Suppressor macrophage (primary cell): Measurements from ENCODE around the gene SPAG16.
"Not testable (repeated sequence)": the region's sequence is repeated elsewhere in the genome, so short reads cannot be mapped to it uniquely, and the experiment has no call there.

Source experiments
- DNase-seq, 4 experiments: peaks; one replicate each; pipeline ENCODE4 v3.0.0-alpha.2; 2020 to 2022

Gene SPAG16

DNA sequence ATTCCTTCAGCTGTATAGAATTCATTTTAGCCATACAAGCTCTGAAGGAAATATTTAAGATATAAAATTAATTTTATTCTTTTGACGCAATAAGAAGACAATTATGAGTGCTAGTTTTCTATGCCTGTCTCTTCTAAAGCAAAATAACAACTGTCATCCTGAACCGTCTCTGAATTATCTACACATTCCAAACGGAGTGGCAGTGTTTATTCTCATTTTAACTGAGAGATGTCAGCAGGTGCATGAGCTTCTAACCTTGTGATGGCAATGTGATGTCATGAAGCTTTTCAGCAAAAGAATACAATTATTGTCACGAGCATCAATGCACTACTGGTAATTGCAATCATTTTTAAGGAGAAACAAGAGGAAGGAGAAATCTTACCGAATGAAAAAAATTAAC is 274.8 kb downstream of the SPAG16 start:
- DNase-seq, result no peak

DNA sequence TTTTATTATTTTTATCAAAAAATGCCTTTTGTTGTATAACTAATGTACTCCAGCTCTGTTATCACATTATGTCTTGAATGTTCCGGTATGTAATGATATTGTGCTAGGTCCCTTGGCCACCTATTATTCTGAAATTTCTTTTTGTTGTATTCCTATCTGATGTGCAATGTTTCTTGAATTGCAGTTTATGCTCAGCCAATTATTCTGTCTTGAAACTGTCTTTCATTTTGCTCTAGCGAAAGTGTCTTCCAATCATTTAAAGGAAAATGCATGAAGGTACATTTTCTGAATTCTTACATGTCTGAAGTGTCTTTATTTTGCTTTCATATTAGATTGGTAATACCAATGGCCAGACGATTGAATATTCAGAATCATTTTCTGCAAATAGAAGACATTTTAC is 277.5 kb downstream of the SPAG16 start:
- DNase-seq, result no peak

DNA sequence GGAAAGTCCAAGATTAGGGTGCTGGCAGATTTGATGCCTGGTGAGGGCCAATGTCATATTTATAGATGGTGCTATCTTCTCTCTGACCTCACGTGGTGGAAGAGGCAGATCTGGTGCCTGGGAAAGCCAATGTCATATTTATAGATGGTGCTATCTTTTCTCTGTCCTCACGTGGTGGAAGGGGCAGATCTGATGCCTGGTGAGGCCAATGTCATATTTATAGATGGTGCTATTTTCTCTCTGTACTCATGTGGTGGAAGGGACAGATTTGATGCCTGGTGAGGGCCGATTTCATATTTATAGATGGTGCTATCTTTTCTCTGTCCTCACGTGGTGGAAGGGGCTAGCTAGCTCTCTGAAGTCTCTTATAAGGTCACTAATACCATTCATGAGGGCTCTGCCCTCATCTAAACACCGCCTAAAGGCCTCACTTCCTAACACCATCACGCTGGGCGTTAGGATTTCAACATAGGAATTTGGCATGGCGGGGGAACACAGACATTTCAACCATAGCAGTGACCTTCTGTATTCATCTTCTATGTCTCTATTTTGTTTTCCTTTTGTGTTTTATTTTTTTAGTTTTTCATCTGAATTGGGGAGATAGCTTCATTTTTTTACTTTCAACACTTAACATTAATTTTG is 278.4 kb downstream of the SPAG16 start:
- DNase-seq, result no peak

DNA sequence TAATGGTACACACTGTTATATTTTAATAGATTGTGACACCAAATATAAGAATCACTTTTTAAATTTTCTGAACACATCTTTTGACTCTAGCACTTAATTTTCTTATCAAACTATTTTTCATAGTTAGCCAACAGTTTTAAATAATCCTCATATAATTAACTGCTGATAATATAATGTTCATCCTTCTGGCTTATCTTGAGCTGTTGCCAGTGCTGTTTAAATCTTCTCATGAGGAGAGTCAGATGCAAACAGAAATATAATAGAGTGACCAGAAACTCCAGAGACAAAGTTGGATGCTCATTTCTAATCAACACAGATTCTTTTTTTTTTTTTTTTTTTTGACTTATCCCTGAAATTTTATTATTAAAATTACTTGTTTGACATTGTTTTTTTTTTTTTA is 282.6 kb downstream of the SPAG16 start:
- no peak for DNase-seq

DNA sequence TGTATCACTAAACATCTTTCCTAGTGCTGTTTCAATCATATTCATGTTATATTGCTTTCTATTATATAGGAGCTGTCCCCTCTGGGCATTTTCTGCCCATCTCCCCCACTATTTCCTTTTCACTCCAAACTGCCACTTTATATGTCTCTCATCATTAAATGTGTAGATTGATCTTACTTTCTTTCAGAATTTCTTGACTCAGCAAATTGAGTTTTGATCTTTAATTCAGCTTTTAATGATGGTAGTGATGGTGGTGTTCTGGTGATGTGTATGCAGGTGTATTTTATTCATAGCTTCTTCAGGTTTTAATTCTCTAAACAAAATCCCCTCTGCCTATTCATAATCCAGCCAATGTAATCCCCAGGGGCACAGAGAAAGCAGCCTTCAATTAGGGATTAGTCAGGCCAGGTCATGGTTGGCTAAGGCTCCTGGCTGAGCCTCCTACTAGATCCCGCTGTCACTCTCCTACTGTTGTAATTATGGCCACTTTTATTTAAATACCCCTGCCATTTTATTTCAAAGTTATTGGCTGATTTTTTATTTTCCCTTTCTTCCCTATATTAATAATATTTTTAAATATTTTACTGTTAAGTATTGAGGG is 325.4 kb downstream of the SPAG16 start:
- no peak for DNase-seq

DNA sequence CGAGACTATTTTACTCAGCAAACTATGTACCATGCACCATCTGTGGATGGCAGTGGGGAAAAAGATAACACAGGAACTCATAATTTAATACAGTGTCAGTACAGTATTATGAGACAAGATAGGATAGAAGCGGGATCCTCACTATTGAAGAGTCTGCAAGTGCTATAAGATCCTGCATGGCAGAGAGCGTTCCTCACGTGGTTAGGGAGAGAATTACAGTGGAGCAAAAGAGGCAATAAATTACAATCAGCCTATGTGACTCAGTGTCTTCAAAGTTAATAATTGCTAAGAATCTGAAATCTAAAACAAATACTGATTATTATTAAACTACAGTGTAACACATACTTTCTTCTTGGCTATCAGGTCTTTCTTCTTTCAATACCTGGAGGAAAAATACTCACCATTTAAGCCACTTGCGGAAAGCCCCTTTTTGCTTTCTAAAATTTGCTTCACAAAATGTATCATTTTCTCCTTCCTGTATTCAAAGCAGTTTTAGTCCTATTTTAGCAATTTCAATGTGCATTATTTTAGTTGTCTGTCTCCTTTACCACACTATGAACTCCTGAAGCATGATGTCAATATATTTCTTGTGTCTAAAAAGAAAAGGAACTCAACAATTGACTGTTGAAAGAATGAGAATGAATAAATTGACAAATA is 342.9 kb downstream of the SPAG16 start:
- no peak for DNase-seq

DNA sequence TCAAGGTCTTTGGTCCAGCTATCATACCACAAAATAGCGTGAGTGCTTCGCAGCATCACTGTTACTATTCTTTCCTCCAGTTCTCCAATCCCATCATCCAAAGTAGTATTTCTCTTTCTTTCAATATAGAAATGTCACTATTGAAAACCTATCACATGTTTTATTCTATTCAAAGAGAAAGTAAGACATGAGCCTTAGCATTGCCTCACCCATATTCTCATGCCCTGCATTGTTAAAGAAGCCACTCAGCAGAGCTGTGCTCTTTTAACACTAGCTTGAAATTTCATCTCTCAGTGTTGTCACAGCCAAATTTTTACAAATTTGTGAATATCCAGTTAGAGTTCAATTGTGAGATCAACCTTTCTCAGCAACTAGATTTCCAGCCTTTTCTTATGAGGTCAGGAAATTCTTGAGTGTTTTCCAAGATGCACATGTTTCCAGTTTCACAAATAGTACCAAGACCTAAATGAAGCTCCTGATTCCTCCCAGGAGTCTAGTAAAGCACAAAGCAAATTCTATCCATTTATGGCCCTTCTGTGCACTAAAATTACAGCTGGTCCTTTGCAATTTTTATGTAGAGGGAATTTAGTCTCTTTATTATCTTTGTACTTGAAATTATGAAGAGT is 343.7 kb downstream of the SPAG16 start:
- no peak for DNase-seq

DNA sequence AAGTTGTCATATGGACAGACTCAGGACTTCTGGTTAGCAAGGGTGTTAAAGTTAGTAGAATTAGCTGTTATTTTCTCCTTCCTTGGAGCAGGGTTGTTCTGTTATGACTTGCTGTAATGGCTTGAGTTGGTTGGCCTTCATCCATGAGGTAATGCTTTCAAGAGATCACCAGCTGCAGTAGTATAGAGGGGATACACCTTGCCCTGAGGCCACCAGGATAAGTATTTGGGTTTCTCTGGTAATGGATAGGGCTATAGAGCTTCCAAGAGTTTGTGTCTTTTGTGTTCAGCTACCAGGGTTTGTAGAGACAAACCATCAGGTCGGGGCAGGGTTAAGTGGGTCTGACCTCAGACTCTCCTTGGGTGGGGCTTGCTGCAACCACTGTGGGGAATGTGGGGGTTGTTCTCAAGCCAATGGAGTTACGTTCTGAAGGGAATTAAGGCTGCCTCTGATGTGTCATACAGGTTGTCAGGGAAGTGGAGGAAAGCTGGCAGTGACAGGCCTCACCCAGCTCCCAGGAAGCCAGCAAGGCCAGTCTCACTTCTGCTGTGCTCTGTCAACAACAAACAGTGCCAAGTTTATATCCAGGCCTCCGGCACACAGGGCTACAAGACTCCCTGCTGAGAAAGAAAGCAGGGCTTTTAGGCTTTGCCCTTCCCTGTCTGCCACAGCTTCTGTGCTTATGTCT is 356.6 kb downstream of the SPAG16 start:
- DNase-seq, result no peak

DNA sequence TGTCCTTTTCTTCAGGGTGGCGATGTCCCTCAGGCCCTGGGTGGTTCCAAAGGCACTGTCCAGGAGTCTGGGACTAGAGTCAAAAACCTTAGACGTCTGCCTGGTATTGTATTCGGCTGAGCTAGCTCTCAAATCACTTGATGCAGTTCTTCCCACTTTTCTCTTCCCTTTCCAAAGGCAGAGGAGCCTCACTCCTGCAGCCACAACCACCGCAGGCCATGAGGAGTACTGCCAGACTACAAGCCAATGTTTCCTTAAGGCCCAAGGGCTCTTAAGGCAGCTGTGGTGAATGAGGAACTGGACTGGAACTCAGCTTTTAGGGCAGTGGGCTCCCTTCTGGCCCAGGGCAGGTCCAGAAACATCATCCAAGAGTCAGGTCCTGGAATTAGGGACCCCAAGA is 360.7 kb downstream of the SPAG16 start:
- DNase-seq, result no peak

DNA sequence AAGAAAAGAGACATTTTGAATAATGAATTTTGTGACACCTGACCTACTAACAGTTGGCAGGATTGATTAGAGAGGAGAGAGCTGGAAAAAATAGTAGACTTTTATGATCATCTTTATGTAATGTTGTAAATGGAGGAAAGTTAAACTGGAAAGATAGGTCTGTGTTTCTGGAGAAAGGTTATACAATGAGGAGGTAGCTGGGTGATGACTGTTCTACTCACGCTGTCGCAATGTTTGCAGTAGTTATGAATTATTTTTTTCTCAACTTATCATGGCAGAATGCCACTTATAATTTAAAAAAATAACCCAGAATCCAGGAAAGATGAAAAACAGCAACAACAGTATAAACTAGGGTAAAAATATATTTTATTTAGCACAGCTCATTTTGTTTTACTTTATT is 364.9 kb downstream of the SPAG16 start:
- no peak for DNase-seq

DNA sequence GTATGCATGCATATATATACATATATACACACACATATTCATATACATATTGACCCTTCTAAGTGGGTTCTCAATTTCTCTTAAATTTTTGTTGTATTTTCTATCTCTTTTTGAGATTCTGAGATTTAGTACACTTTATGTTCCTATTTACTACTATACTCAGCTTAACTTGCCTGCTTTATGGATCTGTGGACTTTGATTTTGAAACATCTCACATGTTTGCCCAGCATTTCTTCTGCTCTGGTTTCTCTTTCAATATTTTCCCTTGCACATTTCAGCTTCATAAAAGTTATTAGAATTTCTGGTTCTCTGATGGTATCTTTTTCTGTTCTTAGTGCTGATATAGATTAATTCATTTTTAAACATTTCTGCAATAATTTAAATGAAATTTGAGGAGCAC is 380.6 kb downstream of the SPAG16 start:
- no peak for DNase-seq

DNA sequence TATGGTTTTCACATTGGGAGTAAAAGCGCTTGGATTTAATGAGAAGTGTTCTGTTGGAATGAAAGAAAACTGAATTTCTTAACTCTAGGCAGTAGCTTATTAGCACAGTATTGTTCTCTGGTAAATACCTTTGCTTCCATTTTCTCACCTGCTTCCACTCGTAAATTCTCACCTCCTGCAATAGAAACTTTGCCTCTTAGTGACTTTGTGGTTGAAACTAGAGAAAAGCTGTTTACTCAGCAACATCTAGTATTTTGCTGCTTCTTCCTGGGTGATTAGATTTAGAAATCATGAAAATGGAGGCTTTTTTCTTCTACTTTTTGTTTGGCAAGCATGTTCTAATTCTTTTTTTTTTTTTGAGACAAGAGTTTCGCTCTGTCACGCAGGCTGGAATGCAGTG is 385.4 kb downstream of the SPAG16 start:
- DNase-seq, result no peak

DNA sequence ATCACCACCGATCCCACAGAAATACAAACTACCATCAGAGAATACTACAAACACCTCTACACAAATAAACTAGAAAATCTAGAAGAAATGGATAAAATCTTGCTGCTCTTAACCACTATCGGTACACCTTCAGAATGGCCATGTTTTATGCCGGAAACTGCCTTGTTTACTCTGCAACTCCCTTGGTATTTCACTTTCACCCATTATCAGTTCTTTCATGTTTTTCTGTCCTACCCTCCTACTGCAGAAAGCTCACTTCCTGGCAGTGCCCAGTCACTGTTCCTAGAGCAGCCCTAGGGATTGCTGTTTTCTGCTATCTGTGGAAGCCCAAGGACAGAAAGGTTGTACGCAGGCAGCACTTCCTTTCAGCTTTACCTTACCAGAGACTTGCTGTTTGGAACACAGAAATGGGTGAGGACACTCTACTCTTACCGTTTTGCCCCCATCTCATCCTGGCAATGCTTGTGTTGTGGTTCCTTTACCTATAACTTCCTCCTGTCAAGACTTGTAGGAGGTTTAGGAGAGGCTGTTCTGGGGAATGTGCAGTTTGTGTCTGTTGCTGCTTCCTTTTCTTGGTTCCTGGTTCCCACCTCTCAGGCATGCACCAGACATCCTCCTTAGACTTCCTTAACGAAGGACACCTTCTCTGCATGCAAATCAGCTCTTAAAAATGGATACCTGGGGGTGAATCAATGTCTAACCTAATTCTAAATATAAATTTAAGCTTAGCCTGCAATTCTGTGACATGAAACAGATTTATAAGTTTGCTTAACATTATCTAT is 394.4 kb downstream of the SPAG16 start:
- DNase-seq, result no peak

DNA sequence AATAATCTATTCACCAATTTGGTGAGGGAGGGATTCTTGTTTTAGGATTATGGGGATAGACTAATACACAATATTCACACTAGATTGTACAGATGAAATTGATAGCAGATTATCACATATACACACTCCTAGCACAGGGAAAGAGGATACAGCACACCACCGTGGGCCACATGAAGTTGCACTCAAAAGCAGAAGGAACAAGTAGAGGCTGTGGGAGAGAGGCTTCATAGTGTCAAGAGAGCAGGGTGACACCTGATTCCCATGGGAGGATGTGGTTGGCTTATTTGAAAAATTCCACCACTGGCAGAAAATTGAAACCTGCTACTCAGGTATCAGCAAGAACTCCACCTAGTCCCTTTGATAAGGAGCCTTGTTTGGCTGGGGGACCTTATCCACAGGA is 395.6 kb downstream of the SPAG16 start:
- no peak for DNase-seq

DNA sequence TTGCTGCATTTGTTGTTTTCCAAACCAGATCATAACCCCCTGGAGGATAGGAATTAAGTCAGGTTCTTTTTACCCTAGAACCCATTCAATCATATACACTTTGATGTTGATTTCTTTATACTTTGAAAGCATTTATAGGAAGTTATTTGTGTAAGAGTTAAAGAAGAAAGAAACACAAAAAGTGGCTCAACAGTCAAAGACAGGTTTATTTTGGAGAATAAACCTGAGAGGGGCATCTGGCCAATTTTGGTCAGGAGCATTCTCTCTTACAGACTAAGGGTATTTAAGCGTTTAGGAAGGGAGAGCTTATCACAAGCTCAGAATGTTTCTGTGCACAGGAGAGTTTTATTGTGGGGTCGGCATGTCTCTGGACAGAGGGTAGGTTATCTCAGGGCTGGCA is 398.0 kb downstream of the SPAG16 start:
- no peak for DNase-seq

DNA sequence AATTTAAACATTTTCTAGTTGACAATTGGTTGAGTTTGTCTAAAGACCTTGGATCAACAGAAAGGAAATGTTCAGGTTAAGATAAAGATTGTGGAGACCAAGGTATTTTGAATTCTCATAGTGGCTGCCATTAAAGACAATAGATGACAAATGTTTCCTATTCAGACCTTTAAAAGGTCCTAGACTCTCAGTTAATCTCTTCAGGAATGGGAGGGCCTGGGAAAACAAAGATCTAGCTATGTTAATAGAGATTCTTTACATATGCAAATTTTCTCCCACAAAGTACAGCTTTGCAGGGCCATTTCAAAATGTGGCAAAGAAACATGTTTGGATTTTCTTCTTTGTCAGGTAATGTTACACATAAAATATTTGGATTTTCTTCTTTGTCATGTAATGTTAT is 403.9 kb downstream of the SPAG16 start:
- DNase-seq, result no peak

DNA sequence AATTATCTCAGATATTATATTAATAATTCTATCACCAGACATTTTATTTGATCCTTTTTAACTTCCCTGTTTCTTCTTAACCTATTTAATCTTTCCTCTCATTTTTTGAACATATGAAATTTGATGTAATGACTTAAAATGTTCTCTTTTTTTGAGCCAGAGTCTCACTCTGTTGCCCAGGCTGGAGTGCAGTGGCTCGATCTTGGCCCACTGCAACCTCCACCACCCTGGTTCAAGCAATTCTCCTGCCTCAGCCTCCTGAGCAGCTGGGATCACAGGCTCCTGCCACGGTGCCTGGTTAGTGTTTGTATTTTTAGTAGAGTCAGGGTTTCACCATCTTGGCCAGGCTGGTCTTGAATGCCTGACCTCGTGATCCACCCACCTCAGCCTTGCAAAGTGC is 404.6 kb downstream of the SPAG16 start:
- not testable (repeated sequence) for DNase-seq

DNA sequence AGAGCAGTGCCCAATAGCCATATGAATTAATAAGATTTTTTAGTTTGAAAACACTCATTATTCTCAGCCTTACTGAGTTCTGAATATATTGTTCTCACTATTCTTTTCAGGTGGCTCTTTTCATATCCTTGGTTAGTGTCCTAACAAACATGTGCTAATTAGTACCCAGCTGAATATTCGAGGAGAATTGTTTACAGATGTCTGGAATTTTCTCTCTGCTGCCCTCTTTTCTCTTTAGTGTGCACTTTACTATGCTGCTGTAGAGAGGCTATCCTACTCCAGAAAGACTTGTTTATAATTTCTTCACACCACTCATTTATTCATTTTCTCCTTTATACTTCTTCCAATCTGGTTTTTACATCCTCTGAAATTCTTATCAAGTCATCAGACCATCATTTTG is 405.3 kb downstream of the SPAG16 start:
- DNase-seq, result no peak

DNA sequence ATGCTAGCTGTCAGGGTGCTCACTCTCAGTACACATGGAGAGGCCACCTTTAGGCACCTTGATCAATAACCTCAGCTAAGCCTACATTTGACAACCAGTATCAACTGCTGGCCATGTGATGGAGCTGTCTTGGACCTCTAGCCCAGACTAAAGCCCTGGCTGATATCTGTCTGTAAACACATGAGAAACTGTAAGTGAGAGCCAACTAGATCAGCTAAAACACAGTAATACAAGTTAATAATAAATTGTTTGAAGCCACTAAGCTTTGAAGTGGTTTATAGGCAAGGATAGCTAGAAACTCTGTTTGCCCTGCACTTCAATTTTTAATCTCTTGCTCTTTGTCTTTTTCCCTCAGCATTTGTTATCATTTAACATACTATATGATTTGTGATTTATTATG is 407.1 kb downstream of the SPAG16 start:
- no peak for DNase-seq

DNA sequence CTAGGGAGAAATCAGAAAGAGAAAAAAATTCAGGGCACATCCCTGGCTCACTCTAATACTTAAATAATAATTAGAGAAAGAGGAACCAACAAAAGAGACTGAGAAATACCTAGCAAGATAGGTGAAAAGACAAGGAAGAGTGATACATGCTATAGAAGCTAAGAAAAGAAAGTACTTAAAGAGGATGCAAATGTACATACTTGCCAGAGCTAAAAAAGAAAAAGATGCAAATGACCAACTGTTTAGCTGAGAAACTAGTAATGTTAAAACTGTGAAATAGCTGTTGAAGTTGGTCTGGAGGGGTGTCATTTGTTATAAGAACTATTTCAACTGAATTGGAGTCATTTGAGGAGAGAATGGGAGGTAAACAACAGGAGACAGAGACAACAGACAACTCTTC is 412.2 kb downstream of the SPAG16 start:
- no peak for DNase-seq

DNA sequence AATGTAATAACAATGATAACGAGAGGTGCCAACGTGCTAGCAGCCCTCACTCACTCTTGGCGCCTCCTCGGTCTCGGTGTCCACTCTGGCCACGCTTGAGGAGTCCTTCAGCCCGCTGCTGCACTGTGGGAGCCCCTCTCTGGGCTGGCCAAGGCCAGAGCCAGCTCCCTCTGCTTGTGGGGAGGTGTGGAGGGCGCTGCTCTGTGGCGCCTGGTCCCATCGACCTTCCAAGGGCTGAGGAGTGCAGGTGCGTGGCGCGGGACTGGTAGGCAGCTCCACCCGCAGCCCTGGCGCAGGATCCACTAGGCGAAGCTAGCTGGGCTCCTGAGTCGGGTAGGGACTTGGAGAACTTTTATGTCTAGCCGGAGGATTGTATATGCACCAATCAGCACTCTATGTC is 417.1 kb downstream of the SPAG16 start:
- DNase-seq, result not testable (repeated sequence)

DNA sequence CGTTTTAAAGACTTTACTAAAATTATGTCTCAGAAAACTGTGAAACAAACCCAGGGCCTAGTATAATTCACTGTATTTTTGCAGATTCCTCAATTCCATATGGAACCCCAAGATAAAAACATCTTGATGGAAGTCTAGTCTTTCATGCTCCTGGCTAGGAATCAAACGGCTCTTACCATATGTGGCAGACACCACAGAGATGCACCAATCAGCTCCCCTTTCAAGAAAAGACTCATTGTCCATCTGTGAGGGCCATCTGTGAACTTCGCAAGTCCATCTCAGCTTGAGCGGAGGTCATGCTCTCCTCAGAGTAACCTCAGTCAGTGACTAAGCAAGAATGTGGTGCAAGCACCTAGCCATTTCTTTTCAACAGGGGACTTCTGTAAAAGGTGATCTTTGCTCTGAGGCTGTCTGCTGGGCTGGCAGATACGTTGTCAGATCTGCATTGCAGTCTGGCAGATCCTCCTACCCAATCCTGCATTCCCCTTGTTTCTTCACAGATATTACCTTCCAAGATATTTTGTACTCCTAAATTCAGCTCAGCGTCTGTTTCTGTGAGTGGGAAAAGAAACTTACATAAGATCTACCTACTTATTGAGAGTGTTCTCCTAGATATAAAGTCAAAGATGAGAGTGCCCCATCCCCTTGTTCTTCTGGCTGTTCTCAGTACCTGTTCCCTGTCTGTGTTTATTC is 419.3 kb downstream of the SPAG16 start:
- DNase-seq, result no peak
